Measurements from ENCODE around the gene KLLN. TPM values are rescaled to one million over a fixed set of nuclear protein-coding genes. Genes with fewer than 3 reads are reported as not detected.

KLLN gene
- total and polyA plus RNA-seq, 2 of the 13 experiments (the other 11 are each of a cell fraction or from before 2014, with no cell fraction given): 0.08 to 0.44 TPM

DNA sequence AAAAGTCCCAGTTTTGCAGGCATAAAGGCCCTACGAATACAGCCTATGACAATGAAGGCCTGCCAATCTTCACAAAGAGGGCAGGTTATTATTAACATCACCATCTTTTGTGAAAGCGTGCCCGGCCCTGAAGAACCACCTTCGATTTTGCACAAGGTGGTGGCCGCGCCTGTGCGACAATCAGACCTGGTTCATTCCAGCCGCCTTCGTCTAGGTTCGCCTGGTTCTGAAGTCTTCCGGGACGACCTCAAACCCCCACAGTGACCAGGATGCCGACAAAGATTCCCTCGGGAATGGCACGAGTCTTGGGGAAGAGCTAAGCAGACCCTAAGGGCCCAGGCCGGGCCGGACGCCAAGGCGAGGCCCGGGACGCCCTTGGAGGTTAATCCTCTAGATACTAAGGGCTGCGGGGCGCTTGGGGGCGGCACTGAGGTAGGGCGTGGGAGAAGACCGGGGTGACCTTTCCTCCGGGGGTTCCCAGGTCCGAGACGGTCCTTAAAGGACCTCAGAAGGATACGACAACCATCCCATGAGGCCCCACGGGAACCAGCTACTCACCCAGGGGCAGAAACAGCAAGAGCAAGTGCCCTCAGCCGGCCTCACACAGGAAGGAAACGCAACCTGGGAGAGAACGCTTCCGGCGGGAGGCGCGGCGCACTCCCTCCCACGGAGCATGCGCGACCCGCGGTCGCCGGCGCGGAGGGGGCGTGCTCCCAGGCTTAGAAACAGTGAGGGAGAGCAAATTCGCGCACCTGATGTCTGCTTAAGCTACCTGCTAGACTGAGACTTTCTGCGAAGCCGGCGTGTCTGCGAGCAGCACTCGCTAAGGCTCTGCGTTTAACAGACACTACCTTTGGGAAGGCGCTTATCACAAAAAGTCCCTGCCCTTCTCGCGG, 45.5 kb downstream of the KLLN start, which contains the start of gene ATAD1 (continued):
- TF ChIP-seq, protein P1, sequence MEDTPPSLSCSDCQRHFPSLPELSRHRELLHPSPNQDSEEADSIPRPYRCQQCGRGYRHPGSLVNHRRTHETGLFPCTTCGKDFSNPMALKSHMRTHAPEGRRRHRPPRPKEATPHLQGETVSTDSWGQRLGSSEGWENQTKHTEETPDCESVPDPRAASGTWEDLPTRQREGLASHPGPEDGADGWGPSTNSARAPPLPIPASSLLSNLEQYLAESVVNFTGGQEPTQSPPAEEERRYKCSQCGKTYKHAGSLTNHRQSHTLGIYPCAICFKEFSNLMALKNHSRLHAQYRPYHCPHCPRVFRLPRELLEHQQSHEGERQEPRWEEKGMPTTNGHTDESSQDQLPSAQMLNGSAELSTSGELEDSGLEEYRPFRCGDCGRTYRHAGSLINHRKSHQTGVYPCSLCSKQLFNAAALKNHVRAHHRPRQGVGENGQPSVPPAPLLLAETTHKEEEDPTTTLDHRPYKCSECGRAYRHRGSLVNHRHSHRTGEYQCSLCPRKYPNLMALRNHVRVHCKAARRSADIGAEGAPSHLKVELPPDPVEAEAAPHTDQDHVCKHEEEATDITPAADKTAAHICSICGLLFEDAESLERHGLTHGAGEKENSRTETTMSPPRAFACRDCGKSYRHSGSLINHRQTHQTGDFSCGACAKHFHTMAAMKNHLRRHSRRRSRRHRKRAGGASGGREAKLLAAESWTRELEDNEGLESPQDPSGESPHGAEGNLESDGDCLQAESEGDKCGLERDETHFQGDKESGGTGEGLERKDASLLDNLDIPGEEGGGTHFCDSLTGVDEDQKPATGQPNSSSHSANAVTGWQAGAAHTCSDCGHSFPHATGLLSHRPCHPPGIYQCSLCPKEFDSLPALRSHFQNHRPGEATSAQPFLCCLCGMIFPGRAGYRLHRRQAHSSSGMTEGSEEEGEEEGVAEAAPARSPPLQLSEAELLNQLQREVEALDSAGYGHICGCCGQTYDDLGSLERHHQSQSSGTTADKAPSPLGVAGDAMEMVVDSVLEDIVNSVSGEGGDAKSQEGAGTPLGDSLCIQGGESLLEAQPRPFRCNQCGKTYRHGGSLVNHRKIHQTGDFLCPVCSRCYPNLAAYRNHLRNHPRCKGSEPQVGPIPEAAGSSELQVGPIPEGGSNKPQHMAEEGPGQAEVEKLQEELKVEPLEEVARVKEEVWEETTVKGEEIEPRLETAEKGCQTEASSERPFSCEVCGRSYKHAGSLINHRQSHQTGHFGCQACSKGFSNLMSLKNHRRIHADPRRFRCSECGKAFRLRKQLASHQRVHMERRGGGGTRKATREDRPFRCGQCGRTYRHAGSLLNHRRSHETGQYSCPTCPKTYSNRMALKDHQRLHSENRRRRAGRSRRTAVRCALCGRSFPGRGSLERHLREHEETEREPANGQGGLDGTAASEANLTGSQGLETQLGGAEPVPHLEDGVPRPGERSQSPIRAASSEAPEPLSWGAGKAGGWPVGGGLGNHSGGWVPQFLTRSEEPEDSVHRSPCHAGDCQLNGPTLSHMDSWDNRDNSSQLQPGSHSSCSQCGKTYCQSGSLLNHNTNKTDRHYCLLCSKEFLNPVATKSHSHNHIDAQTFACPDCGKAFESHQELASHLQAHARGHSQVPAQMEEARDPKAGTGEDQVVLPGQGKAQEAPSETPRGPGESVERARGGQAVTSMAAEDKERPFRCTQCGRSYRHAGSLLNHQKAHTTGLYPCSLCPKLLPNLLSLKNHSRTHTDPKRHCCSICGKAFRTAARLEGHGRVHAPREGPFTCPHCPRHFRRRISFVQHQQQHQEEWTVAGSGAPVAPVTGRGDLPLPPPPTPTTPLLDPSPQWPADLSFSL (CRISPR knock-in tag; IDR thresholded peaks at IDR 0.05): no peak
- TF ChIP-seq, protein P2, sequence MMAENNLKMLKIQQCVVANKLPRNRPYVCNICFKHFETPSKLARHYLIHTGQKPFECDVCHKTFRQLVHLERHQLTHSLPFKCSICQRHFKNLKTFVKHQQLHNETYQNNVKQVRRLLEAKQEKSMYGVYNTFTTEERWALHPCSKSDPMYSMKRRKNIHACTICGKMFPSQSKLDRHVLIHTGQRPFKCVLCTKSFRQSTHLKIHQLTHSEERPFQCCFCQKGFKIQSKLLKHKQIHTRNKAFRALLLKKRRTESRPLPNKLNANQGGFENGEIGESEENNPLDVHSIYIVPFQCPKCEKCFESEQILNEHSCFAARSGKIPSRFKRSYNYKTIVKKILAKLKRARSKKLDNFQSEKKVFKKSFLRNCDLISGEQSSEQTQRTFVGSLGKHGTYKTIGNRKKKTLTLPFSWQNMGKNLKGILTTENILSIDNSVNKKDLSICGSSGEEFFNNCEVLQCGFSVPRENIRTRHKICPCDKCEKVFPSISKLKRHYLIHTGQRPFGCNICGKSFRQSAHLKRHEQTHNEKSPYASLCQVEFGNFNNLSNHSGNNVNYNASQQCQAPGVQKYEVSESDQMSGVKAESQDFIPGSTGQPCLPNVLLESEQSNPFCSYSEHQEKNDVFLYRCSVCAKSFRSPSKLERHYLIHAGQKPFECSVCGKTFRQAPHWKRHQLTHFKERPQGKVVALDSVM (CRISPR knock-in tag; IDR thresholded peaks at IDR 0.05): peak; percentile 42; the same call in 1 of the 2 replicates
- no peak for TF ChIP-seq FOSL2 (CRISPR knock-in tag; IDR thresholded peaks at IDR 0.05)
- peak; percentile 56; the same call in 1 of the 2 replicates for TF ChIP-seq ZNF263 (CRISPR knock-in tag; IDR thresholded peaks at IDR 0.05)
- no peak; the same call in 1 of the 2 replicates for TF ChIP-seq SNAI1 (CRISPR knock-in tag; IDR thresholded peaks at IDR 0.05; ENCODE audit: borderline replicate concordance)
- TF ChIP-seq, protein P3, sequence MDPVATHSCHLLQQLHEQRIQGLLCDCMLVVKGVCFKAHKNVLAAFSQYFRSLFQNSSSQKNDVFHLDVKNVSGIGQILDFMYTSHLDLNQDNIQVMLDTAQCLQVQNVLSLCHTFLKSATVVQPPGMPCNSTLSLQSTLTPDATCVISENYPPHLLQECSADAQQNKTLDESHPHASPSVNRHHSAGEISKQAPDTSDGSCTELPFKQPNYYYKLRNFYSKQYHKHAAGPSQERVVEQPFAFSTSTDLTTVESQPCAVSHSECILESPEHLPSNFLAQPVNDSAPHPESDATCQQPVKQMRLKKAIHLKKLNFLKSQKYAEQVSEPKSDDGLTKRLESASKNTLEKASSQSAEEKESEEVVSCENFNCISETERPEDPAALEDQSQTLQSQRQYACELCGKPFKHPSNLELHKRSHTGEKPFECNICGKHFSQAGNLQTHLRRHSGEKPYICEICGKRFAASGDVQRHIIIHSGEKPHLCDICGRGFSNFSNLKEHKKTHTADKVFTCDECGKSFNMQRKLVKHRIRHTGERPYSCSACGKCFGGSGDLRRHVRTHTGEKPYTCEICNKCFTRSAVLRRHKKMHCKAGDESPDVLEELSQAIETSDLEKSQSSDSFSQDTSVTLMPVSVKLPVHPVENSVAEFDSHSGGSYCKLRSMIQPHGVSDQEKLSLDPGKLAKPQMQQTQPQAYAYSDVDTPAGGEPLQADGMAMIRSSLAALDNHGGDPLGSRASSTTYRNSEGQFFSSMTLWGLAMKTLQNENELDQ (CRISPR knock-in tag; IDR thresholded peaks at IDR 0.05; ENCODE audit: borderline replicate concordance): no peak
- TF ChIP-seq CHD2 (IDR thresholded peaks at IDR 0.05; ENCODE audit: low read depth, low read length): no peak
- TF ChIP-seq, protein P4, sequence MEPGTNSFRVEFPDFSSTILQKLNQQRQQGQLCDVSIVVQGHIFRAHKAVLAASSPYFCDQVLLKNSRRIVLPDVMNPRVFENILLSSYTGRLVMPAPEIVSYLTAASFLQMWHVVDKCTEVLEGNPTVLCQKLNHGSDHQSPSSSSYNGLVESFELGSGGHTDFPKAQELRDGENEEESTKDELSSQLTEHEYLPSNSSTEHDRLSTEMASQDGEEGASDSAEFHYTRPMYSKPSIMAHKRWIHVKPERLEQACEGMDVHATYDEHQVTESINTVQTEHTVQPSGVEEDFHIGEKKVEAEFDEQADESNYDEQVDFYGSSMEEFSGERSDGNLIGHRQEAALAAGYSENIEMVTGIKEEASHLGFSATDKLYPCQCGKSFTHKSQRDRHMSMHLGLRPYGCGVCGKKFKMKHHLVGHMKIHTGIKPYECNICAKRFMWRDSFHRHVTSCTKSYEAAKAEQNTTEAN (CRISPR knock-in tag; conservative IDR thresholded peaks at IDR 0.05): peak; percentile 37; the same call in 1 of the 2 replicates
- peak; percentile 71 for TF ChIP-seq NKX3-1 (CRISPR knock-in tag; IDR thresholded peaks at IDR 0.05)

Measured in HepG2 (cell line).